ENCODE measurements around the gene B3GNT7.
"Not testable (repeated sequence)": the region's sequence is repeated elsewhere in the genome, so short reads cannot be mapped to it uniquely, and the experiment has no call there.

The B3GNT7 gene

GRCh38 chr2:231430437-231430836 is 34.9 kb downstream of the B3GNT7 start:
- DNase-seq: not testable (repeated sequence)

GRCh38 chr2:231431606-231432005 is 36.1 kb downstream of the B3GNT7 start:
- no peak for DNase-seq

GRCh38 chr2:231433990-231434389 is 38.5 kb downstream of the B3GNT7 start:
- DNase-seq: no peak

GRCh38 chr2:231436957-231437356 is 41.4 kb downstream of the B3GNT7 start:
- DNase-seq: no peak

- DNase-seq: no peak
Measured at GRCh38 chr2:231449503-231450054, 54.1 kb downstream of the B3GNT7 start.

GRCh38 chr2:231450548-231450989 is 55.1 kb downstream of the B3GNT7 start:
- DNase-seq: no peak

Data from NCI-H1105 treated with DMSO at 0.1 percent for 48 hours (cell line).